IPS DF 19.7 (cell line): ENCODE measurements around the gene SLC12A8.

Source experiments
- DNase-seq: peaks from one replicate; pipeline ENCODE4 v3.0.0-alpha.2; 2013; ENCODE audit warnings: low read depth, low spot score

Gene SLC12A8

GRCh38 chr3:125219261-125219701, 6.7 kb upstream of the SLC12A8 start:
- DNase-seq = no peak

- no peak for DNase-seq
Observed at GRCh38 chr3:125214738-125215137, 2.2 kb upstream of the SLC12A8 start.

GRCh38 chr3:125213946-125214542, 1.5 kb upstream of the SLC12A8 start:
- DNase-seq = no peak

- no peak for DNase-seq
Observed at GRCh38 chr3:125213364-125213755, 812 bp upstream of the SLC12A8 start.

GRCh38 chr3:125212091-125212508, 448 bp downstream of the SLC12A8 start:
- no peak for DNase-seq

GRCh38 chr3:125211523-125212090, 941 bp downstream of the SLC12A8 start:
- no peak for DNase-seq

- DNase-seq = no peak
Observed at GRCh38 chr3:125207949-125208568, 4.5 kb downstream of the SLC12A8 start.

- no peak for DNase-seq
Observed at GRCh38 chr3:125207507-125207906, 5.0 kb downstream of the SLC12A8 start.

GRCh38 chr3:125206934-125207333, 5.6 kb downstream of the SLC12A8 start:
- no peak for DNase-seq

GRCh38 chr3:125203731-125204130, 8.8 kb downstream of the SLC12A8 start:
- DNase-seq = no peak

GRCh38 chr3:125202197-125202596, 10.4 kb downstream of the SLC12A8 start:
- no peak for DNase-seq

- no peak for DNase-seq
Observed at GRCh38 chr3:125200731-125201139, 11.8 kb downstream of the SLC12A8 start.

GRCh38 chr3:125194849-125195601, 17.5 kb downstream of the SLC12A8 start:
- no peak for DNase-seq

- no peak for DNase-seq
Observed at GRCh38 chr3:125194061-125194848, 18.3 kb downstream of the SLC12A8 start.

- no peak for DNase-seq
Observed at GRCh38 chr3:125192190-125193035, 20.1 kb downstream of the SLC12A8 start.

- no peak for DNase-seq
Observed at GRCh38 chr3:125191730-125192129, 20.8 kb downstream of the SLC12A8 start.

- no peak for DNase-seq
Observed at GRCh38 chr3:125191256-125191655, 21.3 kb downstream of the SLC12A8 start.

- no peak for DNase-seq
Observed at GRCh38 chr3:125190786-125191185, 21.8 kb downstream of the SLC12A8 start.

- DNase-seq = no peak
Observed at GRCh38 chr3:125189378-125190165, 23.0 kb downstream of the SLC12A8 start.

GRCh38 chr3:125188955-125189354, 23.6 kb downstream of the SLC12A8 start:
- DNase-seq = no peak
